NCI-H2196 (cell line): Measurements from ENCODE around the gene DIP2A.
"Not testable (repeated sequence)": the region's sequence is repeated elsewhere in the genome, so short reads cannot be mapped to it uniquely, and the experiment has no call there.

Source experiments
- DNase-seq: peaks from one replicate; lab custom pipeline; 2025; ENCODE audit not compliant: unreplicated experiment; lab: John Stamatoyannopoulos, UW

The DIP2A gene

DNA sequence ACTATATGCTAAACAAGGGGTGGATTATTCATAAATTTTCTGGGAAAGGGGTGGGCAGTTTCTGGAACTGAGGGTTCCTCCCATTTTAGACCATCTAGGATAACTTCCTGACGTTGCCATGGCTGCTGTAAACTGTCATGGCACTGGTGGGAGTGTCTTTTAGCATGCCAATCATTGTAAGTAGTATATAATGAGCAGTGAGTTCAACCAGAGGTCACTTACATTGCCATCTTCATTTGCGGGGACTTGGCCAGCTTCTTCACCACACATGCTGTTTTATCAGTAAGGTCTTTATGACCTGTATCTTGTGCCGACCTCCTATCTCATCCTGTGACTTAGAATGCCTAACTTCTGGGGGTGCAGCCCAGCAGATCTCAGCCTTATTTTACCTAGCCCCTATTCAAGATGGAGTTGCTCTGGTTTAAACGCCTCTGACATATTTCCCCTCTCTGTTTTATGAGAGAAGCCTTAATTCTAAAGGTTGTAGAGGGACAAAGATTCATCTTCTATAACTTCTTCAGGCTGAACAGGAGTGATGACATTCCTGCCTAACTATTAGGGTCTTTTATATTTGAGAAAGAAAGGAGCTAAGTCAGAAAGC is 60.4 kb downstream of the DIP2A start:
- no peak for DNase-seq

DNA sequence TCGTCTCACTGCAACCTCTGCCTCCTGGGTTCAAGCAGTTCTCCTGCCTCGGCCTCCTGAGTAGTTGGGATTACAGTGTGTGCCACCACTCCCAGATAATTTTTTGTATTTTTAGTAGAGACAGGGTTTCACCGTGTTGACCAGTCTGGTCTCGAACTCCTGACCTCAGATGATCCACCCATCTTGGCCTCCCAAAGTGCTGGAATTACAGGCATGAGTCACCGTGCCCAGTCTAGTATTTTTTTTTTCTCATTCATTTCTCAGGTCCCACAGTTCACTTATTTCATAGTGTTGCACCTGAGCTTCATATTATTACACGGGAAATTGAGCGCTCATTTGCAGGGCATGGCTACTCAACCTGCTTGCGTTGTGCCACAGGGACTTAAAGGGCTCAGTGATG is 68.7 kb downstream of the DIP2A start:
- DNase-seq = not testable (repeated sequence)

DNA sequence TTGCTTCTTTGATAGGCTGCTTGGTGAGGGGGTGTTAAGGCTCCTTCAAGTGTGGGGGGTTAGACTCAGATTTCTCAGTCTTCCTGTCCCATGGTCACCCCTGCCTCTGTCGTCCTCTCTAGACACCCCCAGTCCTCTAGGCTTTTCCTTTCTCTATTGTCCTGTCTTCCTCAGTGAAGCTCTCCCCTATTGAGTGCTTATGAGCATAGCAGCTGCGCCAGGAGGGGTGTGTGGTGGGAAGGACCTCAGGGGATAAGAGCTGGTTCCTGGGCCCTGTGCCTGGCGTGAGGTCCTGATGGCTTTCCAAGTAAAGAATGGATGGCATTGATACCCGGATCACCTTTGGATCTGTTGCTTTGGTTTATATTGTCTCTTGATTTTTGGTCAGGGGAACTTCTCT is 69.1 kb downstream of the DIP2A start:
- no peak for DNase-seq

DNA sequence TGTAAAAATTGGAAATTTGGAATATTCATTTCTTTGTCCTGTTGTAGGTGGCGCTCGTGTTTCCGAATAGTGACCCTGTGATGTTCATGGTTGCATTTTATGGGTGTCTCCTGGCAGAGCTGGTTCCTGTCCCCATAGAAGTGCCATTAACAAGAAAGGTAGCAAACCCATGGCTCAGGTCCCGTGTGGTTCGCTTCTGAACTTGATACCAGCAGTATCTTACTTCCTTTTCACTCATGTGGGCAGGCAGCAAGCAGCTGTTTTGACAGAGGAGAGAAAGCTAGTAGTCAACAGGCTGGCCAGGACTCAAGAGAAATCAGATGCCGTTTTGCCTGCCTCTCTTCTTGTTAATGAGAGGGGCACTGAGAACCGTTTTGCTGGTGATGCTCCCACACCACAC is 73.4 kb downstream of the DIP2A start:
- DNase-seq = no peak

DNA sequence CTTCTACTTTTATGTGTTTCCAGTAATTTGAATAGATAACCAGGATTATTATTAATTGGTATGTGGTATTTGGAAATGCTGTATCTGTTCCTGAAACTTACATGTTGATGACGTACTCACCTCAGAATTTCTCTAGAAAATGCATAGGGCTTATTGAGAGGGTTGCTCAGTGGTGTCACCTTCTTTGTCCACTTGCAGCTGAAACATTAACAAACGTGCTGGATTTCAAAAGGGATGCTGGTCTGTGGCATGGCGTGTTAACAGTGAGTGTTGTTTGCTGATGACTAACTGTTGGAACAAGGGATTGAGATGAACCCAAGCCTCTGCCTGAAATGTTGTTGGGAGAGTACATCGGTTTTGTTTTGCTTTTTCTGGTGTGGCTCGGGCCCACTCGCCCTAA is 78.3 kb downstream of the DIP2A start:
- DNase-seq = no peak

DNA sequence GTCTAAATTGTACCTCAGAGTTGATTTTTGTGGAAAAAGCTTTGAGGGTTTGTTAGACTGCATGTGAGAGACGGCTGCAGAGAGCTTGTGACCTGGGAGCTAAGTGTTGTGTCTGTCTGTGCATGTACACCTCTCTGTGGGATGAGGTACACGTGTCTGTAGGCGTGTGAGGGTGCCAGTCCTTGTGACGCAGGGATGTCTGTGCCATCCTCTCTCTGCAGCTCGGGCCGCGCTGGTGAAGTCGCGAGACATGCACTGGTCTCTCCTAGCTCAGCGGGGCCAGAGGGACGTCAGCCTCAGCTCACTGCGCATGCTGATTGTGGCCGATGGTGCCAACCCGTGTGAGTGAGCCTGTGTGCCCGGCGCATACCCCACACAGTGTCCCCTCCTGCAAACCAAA is 79.6 kb downstream of the DIP2A start:
- DNase-seq = no peak

DNA sequence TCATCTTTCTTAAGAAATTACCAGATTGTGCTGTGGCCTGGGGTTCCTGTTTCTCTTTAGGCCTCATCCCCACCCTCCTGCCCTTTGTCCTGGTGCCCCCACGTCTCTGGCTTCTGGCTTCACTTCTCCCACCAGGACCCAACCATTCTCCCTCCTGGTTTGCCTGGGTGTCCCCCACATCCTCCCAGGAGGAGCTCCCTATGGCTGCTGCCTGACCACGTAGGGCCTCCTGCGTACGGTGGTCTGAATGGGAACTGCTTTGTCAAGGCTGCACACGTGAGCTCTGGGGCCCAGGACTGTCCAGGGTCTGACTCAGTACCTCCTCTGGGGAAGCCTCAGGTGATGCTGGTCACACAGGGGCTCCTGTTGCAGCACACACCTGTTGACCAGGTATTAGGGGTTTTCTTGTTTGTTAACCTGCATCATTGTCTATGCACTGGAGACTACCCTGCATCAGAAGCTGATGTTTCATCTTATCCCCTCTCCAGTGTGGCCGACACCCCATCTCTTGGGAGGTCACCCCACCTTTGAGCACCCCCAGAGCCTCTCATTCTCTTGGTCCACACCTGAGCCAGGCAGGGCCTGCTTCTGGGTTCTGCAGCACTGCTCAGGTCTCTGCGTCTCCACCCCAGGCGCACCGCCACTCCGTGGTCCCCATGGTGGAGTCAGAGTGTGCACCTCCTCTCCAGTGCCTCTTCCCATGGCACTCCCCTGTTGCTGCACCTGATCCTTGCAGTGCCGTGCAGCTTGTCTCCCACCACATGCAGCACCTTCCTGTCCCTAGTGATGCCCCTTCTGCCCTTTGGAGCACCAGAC is 80.4 kb downstream of the DIP2A start:
- DNase-seq = no peak

DNA sequence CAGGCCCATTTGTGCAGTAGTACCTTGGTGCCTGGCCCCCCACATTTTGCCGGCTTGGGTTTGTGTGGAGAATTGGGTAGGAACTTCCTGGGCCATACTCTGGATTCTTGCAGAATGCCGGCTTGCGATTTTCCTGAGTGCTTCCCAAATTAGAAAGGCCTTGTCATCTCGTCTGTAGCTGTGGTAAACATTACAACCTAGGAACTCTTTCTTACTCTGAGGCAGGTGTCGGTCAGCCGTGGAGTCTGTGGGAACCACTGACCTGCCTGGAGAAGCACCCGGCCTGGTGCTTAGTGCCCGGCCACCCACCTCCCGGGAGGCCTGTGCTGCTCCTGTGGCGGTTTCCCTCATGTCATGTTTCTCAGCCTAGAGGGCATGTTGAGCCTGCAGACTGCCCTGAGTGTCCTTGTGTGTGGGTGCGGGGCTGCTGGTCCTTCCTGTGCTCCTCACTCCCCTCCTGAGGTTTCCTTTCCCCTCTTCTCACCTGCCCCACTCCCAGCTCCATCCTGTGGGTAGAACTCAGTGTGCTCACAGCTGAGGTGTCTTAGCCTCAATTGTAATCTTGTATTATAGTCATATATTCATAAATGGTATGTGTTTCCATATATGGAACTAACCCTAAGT is 81.5 kb downstream of the DIP2A start:
- DNase-seq = no peak

DNA sequence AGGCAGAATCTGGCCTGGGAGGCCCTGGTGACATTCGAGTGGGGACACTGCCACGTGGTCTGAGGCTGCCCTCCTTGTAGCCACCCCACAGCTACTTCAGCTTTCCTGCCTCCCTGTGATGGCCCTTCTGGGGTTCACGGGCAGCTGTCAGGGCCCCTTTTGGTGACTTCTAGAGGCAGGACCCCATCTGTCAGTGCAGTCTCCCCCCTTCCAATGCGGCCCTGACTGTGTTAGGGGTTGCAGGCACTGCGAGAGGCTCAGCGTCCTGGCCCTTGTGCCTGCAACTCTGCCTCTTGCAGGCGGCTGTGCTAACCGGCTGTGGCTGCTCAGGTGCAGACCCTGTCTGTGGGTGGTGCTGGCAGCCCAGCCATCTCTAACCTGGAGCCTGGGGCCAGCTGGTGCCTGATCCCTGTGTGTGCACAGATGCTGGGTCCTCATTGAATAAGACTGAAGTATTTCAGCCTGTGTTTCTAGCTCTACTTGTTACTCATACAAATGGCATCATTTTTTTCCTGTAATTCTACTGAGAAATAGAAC is 84.0 kb downstream of the DIP2A start:
- no peak for DNase-seq

DNA sequence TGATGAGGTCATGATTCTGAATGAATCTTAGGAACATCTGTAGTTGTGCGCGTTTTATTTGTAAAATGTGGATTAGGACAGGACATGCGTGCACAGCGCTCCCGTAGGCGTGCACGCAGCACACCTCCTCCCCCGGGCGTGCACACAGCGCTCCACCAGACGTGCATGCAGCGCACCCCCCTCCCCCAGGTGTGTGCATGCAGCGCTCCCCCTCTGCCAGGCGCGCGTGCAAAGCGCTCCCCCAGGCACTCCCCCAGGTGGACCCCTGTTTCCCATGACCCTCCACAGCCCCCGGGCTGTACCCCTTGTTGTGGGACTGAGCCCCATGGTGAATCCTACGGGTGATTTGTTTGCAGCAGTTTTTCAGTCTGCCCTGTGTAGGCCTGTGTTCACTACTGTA is 84.6 kb downstream of the DIP2A start:
- no peak for DNase-seq

DNA sequence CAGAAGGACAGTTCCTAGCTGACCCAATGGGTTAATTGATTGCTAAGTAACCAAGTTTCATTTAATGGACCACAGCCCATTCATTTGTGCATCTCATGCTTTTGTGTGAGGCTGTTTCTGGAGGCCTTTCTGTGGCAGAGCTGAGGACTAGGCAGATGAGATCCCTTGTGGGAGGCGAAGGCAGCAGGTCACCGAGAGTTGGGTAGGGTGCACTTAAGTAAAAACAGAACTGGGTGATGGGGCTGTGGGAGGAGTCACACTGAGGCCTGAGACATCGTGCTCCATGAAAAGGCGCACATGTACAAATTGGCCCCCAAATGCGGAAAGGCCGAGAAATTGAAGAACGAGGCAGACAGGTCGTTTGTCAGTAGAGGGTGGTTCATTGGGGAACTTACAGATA is 85.3 kb downstream of the DIP2A start:
- DNase-seq = no peak

DNA sequence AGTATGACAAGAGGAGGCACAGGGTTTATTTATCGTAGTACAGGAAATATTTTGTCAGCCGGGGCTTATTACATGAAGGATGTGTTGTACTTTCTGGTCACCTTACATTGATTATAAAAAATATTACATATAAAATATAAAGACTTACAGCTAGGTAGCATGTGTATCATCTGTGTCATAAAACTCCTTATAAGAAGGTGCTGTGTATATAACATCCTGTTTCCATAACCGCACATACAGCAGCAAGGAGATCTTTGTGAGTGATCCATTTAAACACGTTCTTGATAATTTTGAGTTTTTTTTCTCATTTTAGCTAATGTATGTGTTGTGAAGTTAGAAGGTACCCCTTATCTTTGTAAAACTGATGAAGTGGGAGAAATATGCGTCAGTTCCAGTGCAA is 86.1 kb downstream of the DIP2A start:
- no peak for DNase-seq

DNA sequence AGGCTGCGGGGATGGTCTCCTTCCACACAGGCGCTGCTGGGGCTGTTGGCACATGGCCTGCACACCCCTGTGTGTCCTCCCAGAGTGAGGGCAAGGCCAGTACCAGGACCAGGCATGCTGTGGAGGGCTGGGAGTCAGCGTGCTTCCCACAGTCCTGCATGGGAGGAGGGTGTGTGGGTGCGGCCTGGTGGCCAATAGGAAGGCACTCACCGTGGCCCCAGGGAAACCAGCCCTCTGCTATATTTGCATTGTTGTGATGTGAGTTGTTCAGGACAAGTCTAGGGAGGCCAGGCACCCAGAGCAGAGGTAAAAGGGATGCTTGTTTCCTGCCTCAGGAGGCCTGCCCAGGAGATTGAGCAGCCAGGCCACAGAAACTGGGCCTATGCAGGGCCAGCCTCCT is 86.7 kb downstream of the DIP2A start:
- no peak for DNase-seq

DNA sequence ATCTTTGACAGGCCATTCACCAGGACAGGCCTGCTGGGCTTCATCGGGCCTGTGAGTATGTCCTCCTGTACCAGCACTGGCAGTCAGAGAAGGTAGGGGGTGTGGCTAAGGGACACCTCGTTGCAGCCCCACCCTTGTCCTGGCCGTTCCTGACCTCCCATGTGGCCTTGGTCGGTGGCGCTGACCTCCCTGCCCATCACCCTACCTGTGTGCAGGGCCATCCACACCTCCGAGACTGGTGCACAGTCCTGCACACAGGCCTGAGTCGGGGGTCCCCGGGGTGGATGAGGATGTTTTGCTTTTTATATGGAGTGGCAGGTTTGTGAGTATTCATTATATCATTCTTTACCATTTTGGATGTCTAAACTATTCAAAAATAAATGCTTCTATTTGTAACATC is 87.2 kb downstream of the DIP2A start:
- DNase-seq = no peak

DNA sequence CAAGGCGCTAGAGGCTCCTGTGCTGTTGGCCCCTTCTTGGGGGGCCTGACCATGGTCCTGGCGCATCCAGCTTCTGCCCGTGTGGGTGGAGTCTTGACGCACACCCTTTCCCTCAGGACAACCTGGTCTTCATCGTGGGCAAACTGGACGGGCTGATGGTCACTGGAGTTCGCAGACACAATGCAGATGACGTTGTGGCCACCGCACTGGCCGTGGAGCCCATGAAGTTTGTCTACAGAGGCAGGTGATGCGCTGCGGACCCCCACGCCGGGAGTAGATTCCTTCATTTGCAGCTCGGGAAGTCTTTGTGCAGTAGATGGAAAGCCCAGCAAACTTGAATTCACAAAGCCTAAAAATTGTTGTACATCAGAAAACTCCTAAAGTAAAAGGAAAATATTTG is 88.1 kb downstream of the DIP2A start:
- DNase-seq = no peak

DNA sequence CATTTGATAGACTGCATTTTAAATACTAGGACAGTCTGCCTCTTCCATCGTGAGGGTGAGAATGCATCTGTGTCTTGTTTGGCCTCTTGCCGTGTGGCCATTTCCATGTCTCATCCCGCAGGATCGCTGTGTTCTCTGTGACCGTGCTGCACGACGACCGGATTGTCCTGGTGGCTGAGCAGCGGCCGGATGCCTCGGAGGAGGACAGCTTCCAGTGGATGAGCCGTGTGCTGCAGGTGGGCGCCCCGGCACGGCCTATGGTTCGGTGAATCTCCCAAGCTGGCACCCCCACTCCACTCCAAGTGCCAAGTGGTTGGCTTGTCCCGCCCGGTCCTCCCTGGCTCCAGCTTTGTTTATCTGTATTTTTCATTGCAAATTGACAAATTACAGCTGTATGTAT is 91.0 kb downstream of the DIP2A start:
- DNase-seq = no peak

DNA sequence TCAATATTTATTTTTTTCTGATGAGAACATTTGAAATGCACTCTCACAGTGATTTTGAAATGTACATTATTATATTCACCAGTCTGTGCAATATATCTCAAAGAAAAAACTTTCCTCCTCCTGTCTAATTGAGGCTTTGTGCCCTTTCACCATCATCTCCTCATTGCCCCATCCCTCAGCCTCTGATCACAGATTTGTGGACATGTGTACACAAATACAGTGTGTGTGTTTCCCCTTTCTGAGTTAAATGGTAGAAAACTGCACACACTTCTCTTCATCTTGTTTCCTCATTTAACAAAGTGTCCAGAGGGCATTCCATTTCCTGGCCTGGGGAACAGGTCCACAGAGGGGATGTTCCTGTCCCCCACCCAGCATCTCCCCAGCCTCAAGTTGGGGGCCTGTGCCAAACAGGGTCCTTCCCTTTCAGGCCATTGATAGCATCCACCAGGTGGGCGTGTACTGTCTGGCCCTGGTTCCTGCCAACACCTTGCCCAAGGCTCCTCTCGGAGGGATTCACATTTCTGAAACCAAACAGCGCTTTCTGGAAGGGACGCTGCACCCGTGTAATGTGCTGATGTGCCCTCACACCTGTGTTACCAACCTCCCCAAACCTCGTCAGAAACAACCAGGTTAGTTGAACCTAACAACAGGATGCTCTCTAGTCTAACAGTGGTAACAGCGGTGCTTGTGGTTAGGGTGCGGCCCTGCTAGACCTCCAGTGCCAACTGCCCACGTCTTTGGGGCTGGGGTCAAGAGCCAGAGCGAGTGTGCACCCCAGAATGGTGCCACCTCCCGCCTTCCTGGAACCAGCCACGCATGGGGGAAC is 91.6 kb downstream of the DIP2A start:
- DNase-seq = no peak

DNA sequence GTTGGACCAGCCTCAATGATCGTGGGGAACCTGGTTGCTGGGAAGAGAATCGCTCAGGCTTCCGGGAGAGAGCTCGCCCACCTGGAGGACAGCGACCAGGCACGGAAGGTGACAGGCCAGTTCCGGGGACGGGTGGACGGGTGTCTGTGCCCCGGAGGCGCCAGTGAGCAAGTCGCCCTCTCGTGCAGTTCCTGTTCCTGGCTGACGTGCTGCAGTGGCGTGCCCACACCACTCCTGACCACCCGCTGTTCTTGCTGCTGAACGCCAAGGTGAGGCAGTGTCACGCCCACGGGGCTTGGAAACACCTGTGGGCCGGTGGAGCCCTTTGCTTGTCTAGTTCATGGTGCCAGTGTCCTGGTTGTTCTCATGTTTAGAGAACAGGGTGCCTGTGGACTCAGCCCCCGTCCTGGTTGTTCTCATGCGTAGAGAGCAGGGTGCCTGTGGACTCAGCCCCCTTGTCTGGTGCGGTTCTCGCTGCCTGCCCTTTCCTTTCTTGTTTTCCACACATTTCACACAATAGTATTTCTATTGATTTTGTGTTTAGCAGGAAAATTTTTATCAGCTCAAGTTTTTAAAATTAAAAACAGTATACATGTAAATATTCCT is 93.0 kb downstream of the DIP2A start:
- no peak for DNase-seq

DNA sequence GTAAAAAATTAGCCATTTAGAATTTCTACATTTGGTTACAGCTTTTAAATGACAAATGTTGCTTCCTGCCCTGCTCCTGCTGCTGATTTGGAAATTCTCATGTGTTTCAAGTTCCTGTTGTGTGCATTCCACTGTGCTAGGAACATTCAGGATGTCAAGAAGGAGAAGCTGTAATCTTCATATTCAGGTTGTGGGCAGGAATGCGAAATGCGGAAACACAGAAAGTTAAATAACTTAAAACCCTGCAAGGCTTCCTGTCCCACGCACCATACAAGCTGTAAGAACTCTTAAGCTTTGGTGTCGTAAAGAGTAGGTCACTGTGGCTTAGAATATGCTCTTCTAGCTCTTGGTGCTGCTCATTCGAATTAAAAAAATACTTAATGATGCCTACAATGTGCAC is 93.6 kb downstream of the DIP2A start:
- DNase-seq = no peak

DNA sequence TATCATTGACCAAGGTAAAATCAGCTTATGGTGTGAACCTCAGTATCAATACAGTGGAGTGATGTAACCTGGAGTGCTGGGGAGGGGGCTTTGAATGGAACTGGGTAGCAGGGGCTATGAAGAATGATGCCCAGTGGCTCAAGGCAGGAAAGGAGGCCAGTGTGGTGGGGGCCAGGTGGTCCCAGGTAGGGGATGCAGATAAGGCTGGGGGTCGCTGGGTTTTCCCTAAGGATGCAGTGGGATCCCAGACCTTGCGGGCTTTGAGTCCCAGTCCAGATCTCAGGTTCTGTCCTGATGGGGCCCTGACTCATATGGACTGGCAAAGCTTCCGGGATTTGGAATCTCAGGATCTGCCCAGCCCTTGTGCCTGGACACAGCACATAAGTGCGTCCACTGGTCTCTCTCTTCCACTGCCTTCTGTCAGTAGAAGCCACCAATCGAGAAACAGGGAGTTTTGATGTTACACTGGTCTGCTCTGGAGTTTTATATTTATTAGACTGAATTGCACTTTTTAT is 94.2 kb downstream of the DIP2A start:
- no peak for DNase-seq

DNA sequence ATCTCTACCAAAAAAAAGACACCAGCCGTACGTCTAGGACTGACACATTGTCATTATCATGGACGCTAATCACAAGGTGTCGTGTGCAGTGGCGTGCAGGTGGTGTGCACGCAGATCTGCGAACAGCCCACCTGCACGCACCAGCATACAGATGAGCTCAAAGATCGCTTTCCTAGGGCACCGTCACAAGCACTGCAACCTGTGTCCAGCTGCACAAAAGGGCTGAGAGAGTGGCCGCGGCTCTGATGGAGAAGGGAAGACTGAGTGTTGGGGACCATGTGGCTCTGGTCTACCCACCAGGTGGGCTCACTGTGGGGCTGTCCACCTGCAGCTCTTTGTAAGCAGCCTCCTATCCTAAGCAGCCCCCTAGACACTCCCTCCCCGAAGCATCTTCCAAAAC is 95.3 kb downstream of the DIP2A start:
- no peak for DNase-seq
